ENCODE measurements around the gene DGKD. TPM values are rescaled to one million over a fixed set of nuclear protein-coding genes. Genes with fewer than 3 reads are reported as not detected.

The DGKD gene
- total RNA-seq, 1 donor from 2014 or later: 10.3 TPM

- DNase-seq (ENCODE audit: low read depth): no peak
- no peak for TF ChIP-seq CTCF (conservative IDR thresholded peaks at IDR 0.05; ENCODE audit: low read depth, low read length)
- no peak overlapping the region for H3K4me3 ChIP-seq (ENCODE audit: low read depth, low read length)
These were observed 65.5 kb downstream of the DGKD start for GRCh38 chr2:233419602-233420391.

- TF ChIP-seq CTCF (conservative IDR thresholded peaks at IDR 0.05; ENCODE audit: low read depth, low read length): no peak
- DNase-seq (ENCODE audit: low read depth): no peak
- no peak overlapping the region for H3K4me3 ChIP-seq (ENCODE audit: low read depth, low read length)
These were observed 67.0 kb downstream of the DGKD start for GRCh38 chr2:233421091-233421816.

- no peak overlapping the region for H3K4me3 ChIP-seq (ENCODE audit: low read depth, low read length)
- no peak for DNase-seq (ENCODE audit: low read depth)
- no peak for TF ChIP-seq CTCF (conservative IDR thresholded peaks at IDR 0.05; ENCODE audit: low read depth, low read length)
These were observed 67.9 kb downstream of the DGKD start for GRCh38 chr2:233422050-233422639.

GRCh38 chr2:233422649-233423551 lies 68.6 kb downstream of the DGKD start:
- TF ChIP-seq CTCF (conservative IDR thresholded peaks at IDR 0.05; ENCODE audit: low read depth, low read length): no peak
- no peak overlapping the region for H3K4me3 ChIP-seq (ENCODE audit: low read depth, low read length)
- no peak for DNase-seq (ENCODE audit: low read depth)

- no peak for DNase-seq (ENCODE audit: low read depth)
- TF ChIP-seq CTCF (conservative IDR thresholded peaks at IDR 0.05; ENCODE audit: low read depth, low read length): no peak
- no peak overlapping the region for H3K4me3 ChIP-seq (ENCODE audit: low read depth, low read length)
These were observed 69.2 kb downstream of the DGKD start for GRCh38 chr2:233423552-233423860.

- H3K4me3 ChIP-seq (ENCODE audit: low read depth, low read length): no peak overlapping the region
- TF ChIP-seq CTCF (conservative IDR thresholded peaks at IDR 0.05; ENCODE audit: low read depth, low read length): no peak
- peak; percentile 40 for DNase-seq (ENCODE audit: low read depth)
These were observed 70.1 kb downstream of the DGKD start for GRCh38 chr2:233424154-233424951.
